DOHH2 (cell line): Measurements from ENCODE around the gene PDE4B.
A peak's percentile ranks its signal among the peaks of the same experiment; 100 is the strongest.

Experiments used
- H3F3A ChIP-seq: fragments of 200-600 bp; sonication (generic), shearing (Covaris generic); 2 replicates; pipeline ENCODE4 v1.6.0; 2016; ENCODE audit warnings: antibody characterized with exemption, mild to moderate bottlenecking; ENCODE audit not compliant: control insufficient read depth, insufficient read depth
- H3K27ac ChIP-seq: fragments of 200-600 bp; sonication (generic); 2 replicates; pipeline ENCODE4 v1.5.1; 2014; ENCODE audit warnings: low read depth, mild to moderate bottlenecking, low read length, moderate library complexity
- H3K27me3 ChIP-seq: fragments of 200-600 bp; sonication (generic); 2 replicates; pipeline ENCODE4 v1.6.1; 2014; ENCODE audit warnings: mild to moderate bottlenecking, low read length, mixed read lengths; ENCODE audit not compliant: control insufficient read depth
- H3K36me3 ChIP-seq: fragments of 200-600 bp; sonication (generic); 2 replicates; pipeline ENCODE4 v1.6.1; 2014; ENCODE audit warnings: mild to moderate bottlenecking, low read length, moderate library complexity, mixed read lengths; ENCODE audit not compliant: control insufficient read depth
- H3K4me1 ChIP-seq: fragments of 200-600 bp; sonication (generic); 2 replicates; pipeline ENCODE4 v1.6.1; 2014; ENCODE audit warnings: mild to moderate bottlenecking, low read length, mixed read lengths; ENCODE audit not compliant: control insufficient read depth
- H3K4me2 ChIP-seq: fragments of 200-600 bp; sonication (generic); 2 replicates; pipeline ENCODE4 v1.6.0; 2014; ENCODE audit warnings: mild to moderate bottlenecking, low read length, moderate library complexity
- H3K4me3 ChIP-seq: fragments of 200-600 bp; sonication (generic); 2 replicates; pipeline ENCODE4 v1.5.1; 2014; ENCODE audit warnings: mild to moderate bottlenecking, low read length, mixed read lengths
- H3K79me2 ChIP-seq: fragments of 200-600 bp; sonication (generic); 2 replicates; pipeline ENCODE4 v1.6.1; 2014; ENCODE audit warnings: mild to moderate bottlenecking, low read length, mixed read lengths; ENCODE audit not compliant: control insufficient read depth
- H3K9me2 ChIP-seq: fragments of 200-600 bp; sonication (generic); replicated peaks from 2 replicates; pipeline ENCODE4 v1.6.1; 2014; ENCODE audit warnings: mild to moderate bottlenecking, low read length, mixed read lengths; ENCODE audit not compliant: control insufficient read depth
- H3K9me3 ChIP-seq: fragments of 200-600 bp; sonication (generic); 2 replicates; pipeline ENCODE4 v1.6.1; 2014; ENCODE audit warnings: antibody characterized with exemption, low read length, mixed read lengths; ENCODE audit not compliant: control insufficient read depth, insufficient read depth
- H4K20me1 ChIP-seq: fragments of 200-600 bp; sonication (generic); 2 replicates; pipeline ENCODE4 v1.6.0; 2014; ENCODE audit warnings: low read depth, mild to moderate bottlenecking, antibody characterized with exemption, low read length, moderate library complexity; ENCODE audit not compliant: control insufficient read depth, insufficient read depth
- CTCF ChIP-seq: fragments of 200-600 bp; sonication (generic); IDR thresholded peaks from one replicate; pipeline ENCODE4 v1.5.1; 2014; ENCODE audit warnings: antibody characterized with exemption, mild to moderate bottlenecking, low read depth, low read length; ENCODE audit not compliant: poor library complexity, severe bottlenecking
- EZH2phosphoT487 ChIP-seq: fragments of 200-600 bp; sonication (generic); IDR thresholded peaks from 2 replicates; pipeline ENCODE4 v1.6.1; 2017; ENCODE audit warnings: borderline replicate concordance, mild to moderate bottlenecking, antibody characterized with exemption, low read length, moderate library complexity, mixed read lengths

The PDE4B gene

GRCh38 chr1:66349242-66349641, 556.5 kb downstream of the PDE4B start:
- H3K9me2 ChIP-seq = no peaks in the 10 kb centered on the region
- H4K20me1 ChIP-seq = no peaks in the 10 kb centered on the region
- H3K4me3 ChIP-seq = no peak overlapping the region
- no peaks in the 10 kb centered on the region for H3K79me2 ChIP-seq
- H3K4me1 ChIP-seq = peaks cover 29% of the 10 kb centered on the region
- no peaks in the 10 kb centered on the region for H3K27me3 ChIP-seq
- H3K27ac ChIP-seq = no peak overlapping the region
- TF ChIP-seq EZH2phosphoT487 (no peak), CTCF (no peak)
- H3K36me3 ChIP-seq = no peaks in the 10 kb centered on the region
- H3K9me3 ChIP-seq = no peaks in the 10 kb centered on the region
- H3K4me2 ChIP-seq = no peak overlapping the region
- H3F3A ChIP-seq = no peaks in the 10 kb centered on the region

GRCh38 chr1:66350001-66350547, 557.4 kb downstream of the PDE4B start:
- H3K9me2 ChIP-seq = no peaks in the 10 kb centered on the region
- H3F3A ChIP-seq = no peaks in the 10 kb centered on the region
- peak overlapping the region; percentile 53 for H3K4me2 ChIP-seq
- no peaks in the 10 kb centered on the region for H3K9me3 ChIP-seq
- H3K27ac ChIP-seq = peak overlapping the region; percentile 24
- peak overlapping the region; percentile 4; the same call in 1 of the 2 replicates for H3K4me3 ChIP-seq
- no peaks in the 10 kb centered on the region for H3K27me3 ChIP-seq
- H3K4me1 ChIP-seq = peaks cover 29% of the 10 kb centered on the region
- no peaks in the 10 kb centered on the region for H3K36me3 ChIP-seq
- no peak for TF ChIP-seq CTCF
- TF ChIP-seq EZH2phosphoT487 = no peak
- H3K79me2 ChIP-seq = no peaks in the 10 kb centered on the region
- no peaks in the 10 kb centered on the region for H4K20me1 ChIP-seq

GRCh38 chr1:66351478-66351877, 558.8 kb downstream of the PDE4B start:
- no peaks in the 10 kb centered on the region for H3K79me2 ChIP-seq
- H3K4me2 ChIP-seq = no peak overlapping the region
- H4K20me1 ChIP-seq = no peaks in the 10 kb centered on the region
- no peaks in the 10 kb centered on the region for H3K27me3 ChIP-seq
- peaks cover 29% of the 10 kb centered on the region for H3K4me1 ChIP-seq
- H3F3A ChIP-seq = no peaks in the 10 kb centered on the region
- no peaks in the 10 kb centered on the region for H3K9me3 ChIP-seq
- no peaks in the 10 kb centered on the region for H3K36me3 ChIP-seq
- no peaks in the 10 kb centered on the region for H3K9me2 ChIP-seq
- no peak overlapping the region for H3K4me3 ChIP-seq
- H3K27ac ChIP-seq = no peak overlapping the region
- TF ChIP-seq CTCF (no peak), EZH2phosphoT487 (no peak)
